GM19397 (cell line): Measurements from ENCODE around the gene MAD1L1.
"Not testable (repeated sequence)": the region's sequence is repeated elsewhere in the genome, so short reads cannot be mapped to it uniquely, and the experiment has no call there.

Source experiments
- ATAC-seq: cut with Tn5 transposase; IDR thresholded peaks from one replicate; pipeline ENCODE4 v1.9.1; 2021; ENCODE audit warnings: mild to moderate bottlenecking, moderate library complexity; ENCODE audit not compliant: unreplicated experiment

MAD1L1 gene

GRCh38 chr7:1874590-1875391 lies 358.0 kb downstream of the MAD1L1 start:
- ATAC-seq, result not testable (repeated sequence)

GRCh38 chr7:1873857-1874589 lies 358.7 kb downstream of the MAD1L1 start:
- no peak for ATAC-seq

GRCh38 chr7:1873421-1873820 lies 359.3 kb downstream of the MAD1L1 start:
- ATAC-seq, result no peak

GRCh38 chr7:1873070-1873405 lies 359.7 kb downstream of the MAD1L1 start:
- no peak for ATAC-seq

- no peak for ATAC-seq
These were observed 360.3 kb downstream of the MAD1L1 start for GRCh38 chr7:1872191-1873069.

GRCh38 chr7:1869452-1870130 lies 363.2 kb downstream of the MAD1L1 start:
- ATAC-seq, result no peak

GRCh38 chr7:1868516-1869165 lies 364.1 kb downstream of the MAD1L1 start:
- no peak for ATAC-seq

GRCh38 chr7:1867370-1868260 lies 365.1 kb downstream of the MAD1L1 start:
- no peak for ATAC-seq

GRCh38 chr7:1866601-1867000 lies 366.1 kb downstream of the MAD1L1 start:
- ATAC-seq, result no peak

GRCh38 chr7:1865571-1866255 lies 367.0 kb downstream of the MAD1L1 start:
- no peak for ATAC-seq

- no peak for ATAC-seq
These were observed 367.7 kb downstream of the MAD1L1 start for GRCh38 chr7:1865000-1865555.

GRCh38 chr7:1864161-1864940 lies 368.4 kb downstream of the MAD1L1 start:
- ATAC-seq, result no peak

- no peak for ATAC-seq
These were observed 369.4 kb downstream of the MAD1L1 start for GRCh38 chr7:1863091-1863900.

GRCh38 chr7:1862560-1862959 lies 370.2 kb downstream of the MAD1L1 start:
- no peak for ATAC-seq

- ATAC-seq, result no peak
These were observed 370.8 kb downstream of the MAD1L1 start for GRCh38 chr7:1861799-1862458.
